ENCODE measurements around the gene PTPN22. TPM values are rescaled to one million over a fixed set of nuclear protein-coding genes. Genes with fewer than 3 reads are reported as not detected.
"Not testable (repeated sequence)": the region's sequence is repeated elsewhere in the genome, so short reads cannot be mapped to it uniquely, and the experiment has no call there.

PTPN22 gene
- total RNA-seq, 4 donors from 2014 or later, result 0.27 to 1.4 (median 1.1) TPM

DNA sequence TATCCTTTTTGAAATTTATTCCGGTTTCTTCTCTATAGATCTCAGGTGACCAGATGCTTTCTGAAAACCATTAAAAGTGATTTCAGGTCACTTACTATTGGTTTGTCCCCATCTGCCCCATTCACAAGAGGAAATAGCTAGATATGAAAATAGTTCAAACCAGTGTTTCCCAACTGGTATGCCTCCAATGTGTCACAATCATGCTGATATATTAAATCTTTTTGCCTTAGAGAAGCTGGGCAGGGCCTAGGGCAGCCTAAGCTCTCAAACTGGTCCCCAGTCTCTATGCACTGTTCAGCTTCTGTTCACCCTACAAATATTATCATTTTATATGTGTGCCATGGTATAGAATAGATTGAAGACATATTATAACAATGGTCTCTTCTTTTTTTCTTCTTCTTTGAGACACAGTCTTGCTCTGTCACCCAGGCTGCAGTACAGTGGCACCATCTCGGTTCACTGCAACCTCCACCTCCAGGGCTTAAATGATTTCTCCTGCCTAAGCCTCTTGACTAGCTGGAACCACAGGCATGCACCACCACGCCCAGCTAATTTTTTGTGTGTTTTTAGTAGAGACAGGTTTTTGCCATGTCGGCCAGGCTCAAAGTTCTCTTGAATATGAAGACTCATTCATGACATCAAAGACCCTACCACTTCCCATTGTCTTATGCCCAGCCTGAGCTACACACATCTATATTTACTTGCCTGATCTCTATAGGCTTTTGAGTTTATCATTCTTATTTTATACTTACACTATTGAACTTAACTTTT, 15.7 kb downstream of the PTPN22 start:
- no peak for ATAC-seq
- Histone ChIP-seq H3K4me3 (no peak overlapping the region), H3K27ac (no peak overlapping the region), H3K36me3 (no peaks in the 10 kb centered on the region), H3K9me3 (no peaks in the 10 kb centered on the region), H3K4me1 (no peaks in the 10 kb centered on the region), H3K27me3 (no peaks in the 10 kb centered on the region)
- TF ChIP-seq POLR2A (IDR thresholded peaks at IDR 0.05), result no peak
- TF ChIP-seq EP300 (IDR thresholded peaks at IDR 0.05), result no peak
- TF ChIP-seq CTCF (IDR thresholded peaks at IDR 0.05), result no peak
- WGBS, 2 donors (ENCODE audit: low coverage in 1 of 2), result 92 to 94% methylated on average over 4 of the region's 4 CpGs

- H3K36me3 ChIP-seq, result no peaks in the 10 kb centered on the region
- TF ChIP-seq CTCF (IDR thresholded peaks at IDR 0.05) (no peak), EP300 (IDR thresholded peaks at IDR 0.05) (no peak), POLR2A (IDR thresholded peaks at IDR 0.05) (no peak), POLR2AphosphoS5 (IDR thresholded peaks at IDR 0.05) (no peak)
- 33 to 92% methylated on average over 1 of the region's 1 CpG for WGBS, 2 donors (ENCODE audit: low coverage in 1 of 2)
- no peak overlapping the region for H3K4me3 ChIP-seq
- no peaks in the 10 kb centered on the region for H3K27me3 ChIP-seq
- no peak overlapping the region for H3K27ac ChIP-seq
- no peaks in the 10 kb centered on the region for H3K4me1 ChIP-seq
- no peaks in the 10 kb centered on the region for H3K9me3 ChIP-seq
- no peak for ATAC-seq
These were observed 17.3 kb downstream of the PTPN22 start for GRCh38 chr1:113854234-113854633.

- H3K9me3 ChIP-seq, H3K4me1 ChIP-seq, H3K36me3 ChIP-seq, ATAC-seq, H3K4me3 ChIP-seq, H3K27me3 ChIP-seq, H3K27ac ChIP-seq: not testable (repeated sequence)
- 78 to 90% methylated on average over 6 of the region's 6 CpGs for WGBS, 2 donors (ENCODE audit: low coverage in 1 of 2)
These were observed 18.8 kb downstream of the PTPN22 start for GRCh38 chr1:113852694-113853093.

- no peak for ATAC-seq
- 71 to 72% methylated on average over 2 to 3 of the region's 3 CpGs for WGBS, 2 donors (ENCODE audit: low coverage in 1 of 2)
These were observed 21.2 kb downstream of the PTPN22 start for GRCh38 chr1:113850127-113850796.

GRCh38 chr1:113849072-113849471, 22.4 kb downstream of the PTPN22 start:
- Histone ChIP-seq H3K27me3 (no peaks in the 10 kb centered on the region), H3K4me1 (no peaks in the 10 kb centered on the region), H3K4me3 (no peak overlapping the region), H3K27ac (no peak overlapping the region), H3K36me3 (no peaks in the 10 kb centered on the region), H3K9me3 (no peaks in the 10 kb centered on the region)
- no peak for ATAC-seq
- TF ChIP-seq POLR2AphosphoS5 (IDR thresholded peaks at IDR 0.05) (no peak), CTCF (IDR thresholded peaks at IDR 0.05) (no peak), POLR2A (IDR thresholded peaks at IDR 0.05) (no peak)

More at GRCh38 chr1:113850127-113850796, 21.2 kb downstream of the PTPN22 start:
- H3K4me3 ChIP-seq, result no peak overlapping the region
- no peaks in the 10 kb centered on the region for H3K9me3 ChIP-seq
- H3K4me1 ChIP-seq, result no peaks in the 10 kb centered on the region
- no peak overlapping the region for H3K27ac ChIP-seq
- no peaks in the 10 kb centered on the region for H3K36me3 ChIP-seq
- TF ChIP-seq POLR2AphosphoS5 (IDR thresholded peaks at IDR 0.05), result no peak
- TF ChIP-seq CTCF (IDR thresholded peaks at IDR 0.05), result no peak
- TF ChIP-seq POLR2A (IDR thresholded peaks at IDR 0.05), result no peak
- no peak for TF ChIP-seq EP300 (IDR thresholded peaks at IDR 0.05)
- H3K27me3 ChIP-seq, result no peaks in the 10 kb centered on the region
